Measurements from ENCODE around the gene RAET1L. TPM values are rescaled to one million over a fixed set of nuclear protein-coding genes. Genes with fewer than 3 reads are reported as not detected.
A peak's percentile ranks its signal among the peaks of the same experiment; 100 is the strongest.
"Not testable (repeated sequence)": the region's sequence is repeated elsewhere in the genome, so short reads cannot be mapped to it uniquely, and the experiment has no call there.

Gene RAET1L, protein sequence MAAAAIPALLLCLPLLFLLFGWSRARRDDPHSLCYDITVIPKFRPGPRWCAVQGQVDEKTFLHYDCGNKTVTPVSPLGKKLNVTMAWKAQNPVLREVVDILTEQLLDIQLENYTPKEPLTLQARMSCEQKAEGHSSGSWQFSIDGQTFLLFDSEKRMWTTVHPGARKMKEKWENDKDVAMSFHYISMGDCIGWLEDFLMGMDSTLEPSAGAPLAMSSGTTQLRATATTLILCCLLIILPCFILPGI
- total RNA-seq (2021; ENCODE audit: unreplicated experiment) (not detected), Bru-seq, nascent RNA (not detected), BruChase-seq, experiment 1, labeled RNA remaining after a 2-hour chase (percentile 14 among the genes with signal in this experiment), BruChase-seq, experiment 2, labeled RNA remaining after a 6-hour chase (percentile 10 among the genes with signal in this experiment)
- not detected for polyA plus RNA-seq (2012; ENCODE audit: insufficient read length)
- long read RNA-seq = 0 reads

GRCh38 chr6:150025201-150025917 is at the start of gene RAET1L:
Gene RAET1L, minus strand, starts transcription at chr6:150025532. Its CDS starts 61 bp downstream, at chr6:150025471.
- no peak for DNase-seq (ENCODE audit: low read depth, low spot score)
- peaks cover 8% of the 10 kb centered on the region; the same call in 1 of the 2 replicates for H3K4me1 ChIP-seq (ENCODE audit: control insufficient read depth, insufficient read depth, low read length)
- no peaks in the 10 kb centered on the region for H3K36me3 ChIP-seq (ENCODE audit: control insufficient read depth, insufficient read depth, low read length)
- no peak within 1 kb of the TSS; a peak in 1 of 4 replicates for H3K4me3 ChIP-seq (ENCODE audit: low read depth in 2 of 2, low read length in 2 of 2)
- TF ChIP-seq, protein P1, sequence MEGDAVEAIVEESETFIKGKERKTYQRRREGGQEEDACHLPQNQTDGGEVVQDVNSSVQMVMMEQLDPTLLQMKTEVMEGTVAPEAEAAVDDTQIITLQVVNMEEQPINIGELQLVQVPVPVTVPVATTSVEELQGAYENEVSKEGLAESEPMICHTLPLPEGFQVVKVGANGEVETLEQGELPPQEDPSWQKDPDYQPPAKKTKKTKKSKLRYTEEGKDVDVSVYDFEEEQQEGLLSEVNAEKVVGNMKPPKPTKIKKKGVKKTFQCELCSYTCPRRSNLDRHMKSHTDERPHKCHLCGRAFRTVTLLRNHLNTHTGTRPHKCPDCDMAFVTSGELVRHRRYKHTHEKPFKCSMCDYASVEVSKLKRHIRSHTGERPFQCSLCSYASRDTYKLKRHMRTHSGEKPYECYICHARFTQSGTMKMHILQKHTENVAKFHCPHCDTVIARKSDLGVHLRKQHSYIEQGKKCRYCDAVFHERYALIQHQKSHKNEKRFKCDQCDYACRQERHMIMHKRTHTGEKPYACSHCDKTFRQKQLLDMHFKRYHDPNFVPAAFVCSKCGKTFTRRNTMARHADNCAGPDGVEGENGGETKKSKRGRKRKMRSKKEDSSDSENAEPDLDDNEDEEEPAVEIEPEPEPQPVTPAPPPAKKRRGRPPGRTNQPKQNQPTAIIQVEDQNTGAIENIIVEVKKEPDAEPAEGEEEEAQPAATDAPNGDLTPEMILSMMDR (IDR thresholded peaks at IDR 0.05) = no peak
- TF ChIP-seq POLR2AphosphoS5 (IDR thresholded peaks at IDR 0.05; ENCODE audit: low read depth, low read length) (no peak), SIN3A (IDR thresholded peaks at IDR 0.05; ENCODE audit: borderline replicate concordance, insufficient read depth, low read depth, low read length) (no peak), TCF7L2 (IDR thresholded peaks at IDR 0.05; ENCODE audit: low read depth, low read length) (no peak), REST (IDR thresholded peaks at IDR 0.05; ENCODE audit: insufficient read depth in 1 of 2, low read depth in 2 of 2, low read length in 1 of 2) (no peak)
- CTCF ChIA-PET = no interaction called here
- ATAC-seq = peak; percentile 73
- H3K27me3 ChIP-seq (ENCODE audit: control insufficient read depth, insufficient read depth, low read length) = no peaks in the 10 kb centered on the region; the same call in 1 of the 2 replicates
- H3K9me3 ChIP-seq (ENCODE audit: control insufficient read depth, insufficient read depth, low read depth, low read length) = no peaks in the 10 kb centered on the region
- intact Hi-C loops (cut with micrococcal nuclease; ENCODE audit: unreplicated experiment) (no loop called here), in situ Hi-C loops (cut with HindIII; ENCODE audit: low pct_unique_long_range_greater_than_20kb, low sequenced_read_pairs) (no loop called here)
- no TSS peak for BruUV-seq (replicated peaks)
- no peak within 1 kb of the TSS for H3K27ac ChIP-seq (ENCODE audit: low read length)
- POLR2A ChIA-PET = no interaction called here

GRCh38 chr6:150075034-150075421 is 49.7 kb upstream of the RAET1L start:
- Histone ChIP-seq H3K36me3 (ENCODE audit: control insufficient read depth, insufficient read depth, low read length) (no peaks in the 10 kb centered on the region), H3K4me1 (ENCODE audit: control insufficient read depth, insufficient read depth, low read length) (no peaks in the 10 kb centered on the region; the same call in 1 of the 2 replicates), H3K9me3 (ENCODE audit: control insufficient read depth, insufficient read depth, low read depth, low read length) (no peaks in the 10 kb centered on the region), H3K27ac (ENCODE audit: low read length) (no peak overlapping the region), H3K27me3 (ENCODE audit: control insufficient read depth, insufficient read depth, low read length) (no peaks in the 10 kb centered on the region), H3K4me3 (ENCODE audit: low read depth in 2 of 2, low read length in 2 of 2) (no peak overlapping the region)
- CTCF ChIA-PET = no interaction called here
- POLR2A ChIA-PET = no interaction called here
- DNase-seq (ENCODE audit: low read depth, low spot score) = no peak
- intact Hi-C loops (cut with micrococcal nuclease; ENCODE audit: unreplicated experiment) (no loop called here), in situ Hi-C loops (cut with HindIII; ENCODE audit: low pct_unique_long_range_greater_than_20kb, low sequenced_read_pairs) (no loop called here)
- no peak for TF ChIP-seq REST (IDR thresholded peaks at IDR 0.05; ENCODE audit: insufficient read depth in 1 of 2, low read depth in 2 of 2, low read length in 1 of 2)
- TF ChIP-seq TCF7L2 (IDR thresholded peaks at IDR 0.05; ENCODE audit: low read depth, low read length) = no peak
- TF ChIP-seq, protein P1 (IDR thresholded peaks at IDR 0.05) = no peak
- no peak for TF ChIP-seq POLR2AphosphoS5 (IDR thresholded peaks at IDR 0.05; ENCODE audit: low read depth, low read length)
- no peak for TF ChIP-seq SIN3A (IDR thresholded peaks at IDR 0.05; ENCODE audit: borderline replicate concordance, insufficient read depth, low read depth, low read length)
- BruUV-seq (replicated peaks) = no TSS peak
- ATAC-seq = no peak

- ATAC-seq; H3K9me3 ChIP-seq (ENCODE audit: control insufficient read depth, insufficient read depth, low read depth, low read length); in situ Hi-C loops (cut with HindIII; ENCODE audit: low pct_unique_long_range_greater_than_20kb, low sequenced_read_pairs); H3K27me3 ChIP-seq (ENCODE audit: control insufficient read depth, insufficient read depth, low read length); POLR2A ChIA-PET; H3K4me1 ChIP-seq (ENCODE audit: control insufficient read depth, insufficient read depth, low read length); H3K36me3 ChIP-seq (ENCODE audit: control insufficient read depth, insufficient read depth, low read length); CTCF ChIA-PET; H3K27ac ChIP-seq (ENCODE audit: low read length); intact Hi-C loops (cut with micrococcal nuclease; ENCODE audit: unreplicated experiment); DNase-seq (ENCODE audit: low read depth, low spot score); H3K4me3 ChIP-seq (ENCODE audit: low read depth in 2 of 2, low read length in 2 of 2); BruUV-seq (replicated peaks): not testable (repeated sequence)
Observed at GRCh38 chr6:150074396-150075033, 49.2 kb upstream of the RAET1L start.

Data from Panc1 (cell line).